AG20443 (cell line): ENCODE results near the gene PTPRN2.

Experiments
- DNase-seq: peaks from one replicate; pipeline ENCODE4 v3.0.0; 2012; ENCODE audit warnings: low spot score, mixed read lengths

PTPRN2 gene

GRCh38 chr7:158130023-158130409, 457.6 kb downstream of the PTPRN2 start:
- DNase-seq: no peak

GRCh38 chr7:158129037-158130022, 458.3 kb downstream of the PTPRN2 start:
- DNase-seq: no peak

GRCh38 chr7:158128572-158128971, 459.1 kb downstream of the PTPRN2 start:
- no peak for DNase-seq

- DNase-seq: no peak
Observed at GRCh38 chr7:158127241-158127640, 460.4 kb downstream of the PTPRN2 start.

- no peak for DNase-seq
Observed at GRCh38 chr7:158126661-158127060, 461.0 kb downstream of the PTPRN2 start.

- no peak for DNase-seq
Observed at GRCh38 chr7:158125721-158126120, 461.9 kb downstream of the PTPRN2 start.

GRCh38 chr7:158125091-158125490, 462.5 kb downstream of the PTPRN2 start:
- no peak for DNase-seq

- no peak for DNase-seq
Observed at GRCh38 chr7:158124671-158125079, 462.9 kb downstream of the PTPRN2 start.

- no peak for DNase-seq
Observed at GRCh38 chr7:158123753-158124152, 463.9 kb downstream of the PTPRN2 start.

- no peak for DNase-seq
Observed at GRCh38 chr7:158123214-158123613, 464.4 kb downstream of the PTPRN2 start.

- no peak for DNase-seq
Observed at GRCh38 chr7:158121441-158122045, 466.1 kb downstream of the PTPRN2 start.

- DNase-seq: no peak
Observed at GRCh38 chr7:158120716-158121115, 466.9 kb downstream of the PTPRN2 start.

- no peak for DNase-seq
Observed at GRCh38 chr7:158120316-158120715, 467.3 kb downstream of the PTPRN2 start.

- DNase-seq: no peak
Observed at GRCh38 chr7:158117341-158118222, 470.0 kb downstream of the PTPRN2 start.

GRCh38 chr7:158116235-158116634, 471.4 kb downstream of the PTPRN2 start:
- no peak for DNase-seq

GRCh38 chr7:158114056-158114850, 473.4 kb downstream of the PTPRN2 start:
- DNase-seq: no peak

- no peak for DNase-seq
Observed at GRCh38 chr7:158113321-158114025, 474.1 kb downstream of the PTPRN2 start.

- no peak for DNase-seq
Observed at GRCh38 chr7:158112571-158113320, 474.9 kb downstream of the PTPRN2 start.

- DNase-seq: no peak
Observed at GRCh38 chr7:158111906-158112570, 475.6 kb downstream of the PTPRN2 start.
